NT2/D1 (cell line): ENCODE measurements around the gene ATP9A.

Source experiments
- SUZ12 ChIP-seq: IDR thresholded peaks from 2 replicates; pipeline ENCODE4 v1.6.1; 2011; ENCODE audit not compliant: insufficient read length, insufficient read depth; ENCODE audit errors: extremely low read depth
- YY1 ChIP-seq: IDR thresholded peaks from 2 replicates; pipeline ENCODE4 v1.6.1; 2011; ENCODE audit not compliant: insufficient read length, insufficient read depth
- ZNF274 ChIP-seq: IDR thresholded peaks from 2 replicates; pipeline ENCODE4 v1.6.1; 2011; ENCODE audit warnings: mild to moderate bottlenecking, low read depth, low read length

- no peak for TF ChIP-seq SUZ12
- no peak for TF ChIP-seq ZNF274
- no peak for TF ChIP-seq YY1
Observed at GRCh38 chr20:51687108-51687507, 81.1 kb downstream of the ATP9A start.
